Loucy (cell line): ENCODE results near the gene CEP55.
"Not testable (repeated sequence)": the region's sequence is repeated elsewhere in the genome, so short reads cannot be mapped to it uniquely, and the experiment has no call there.

Experiments used
- H2AFZ ChIP-seq: fragments of 200-600 bp; sonication (generic); 2 replicates; pipeline ENCODE4 v1.6.0; 2016; ENCODE audit warnings: antibody characterized with exemption, mild to moderate bottlenecking, low read length, moderate library complexity
- H3F3A ChIP-seq: fragments of 200-600 bp; 2 replicates; pipeline ENCODE4 v1.6.0; 2016; ENCODE audit warnings: antibody characterized with exemption, low read depth, mild to moderate bottlenecking
- H3K27me3 ChIP-seq: fragments of 200-600 bp; sonication (generic); 2 replicates; pipeline ENCODE4 v1.6.1; 2014; ENCODE audit warnings: low read length, mild to moderate bottlenecking; ENCODE audit not compliant: insufficient read depth, poor library complexity, severe bottlenecking
- H3K36me3 ChIP-seq: fragments of 200-600 bp; sonication (generic); 2 replicates; pipeline ENCODE4 v1.6.1; 2016; ENCODE audit warnings: low read length; ENCODE audit not compliant: insufficient read depth
- H3K4me1 ChIP-seq: fragments of 200-600 bp; sonication (generic); 2 replicates; pipeline ENCODE4 v1.5.1; 2014; ENCODE audit warnings: low read length, mild to moderate bottlenecking; ENCODE audit not compliant: insufficient read depth, poor library complexity, severe bottlenecking
- H3K4me2 ChIP-seq: fragments of 200-600 bp; sonication (generic); 2 replicates; pipeline ENCODE4 v1.6.0; 2014; ENCODE audit warnings: antibody characterized with exemption, low read length, low read depth, mild to moderate bottlenecking; ENCODE audit not compliant: poor library complexity, severe bottlenecking
- H3K4me3 ChIP-seq: fragments of 200-600 bp; sonication (generic); 2 replicates; pipeline ENCODE4 v1.5.1; 2014; ENCODE audit warnings: low read length, mild to moderate bottlenecking, mixed read lengths; ENCODE audit not compliant: poor library complexity, severe bottlenecking
- H3K79me2 ChIP-seq: fragments of 200-600 bp; sonication (generic); 2 replicates; pipeline ENCODE4 v1.6.1; 2014; ENCODE audit warnings: low read length; ENCODE audit not compliant: insufficient read depth
- H3K9ac ChIP-seq: fragments of 200-600 bp; sonication (generic); 2 replicates; pipeline ENCODE4 v1.6.0; 2014; ENCODE audit warnings: mild to moderate bottlenecking, low read depth, low read length, moderate library complexity; ENCODE audit not compliant: poor library complexity, severe bottlenecking
- H3K9me2 ChIP-seq: fragments of 200-600 bp; sonication (generic); replicated peaks from 2 replicates; pipeline ENCODE4 v1.6.1; 2016; ENCODE audit warnings: low read depth, low read length, mixed read lengths
- H3K9me3 ChIP-seq: fragments of 200-600 bp; sonication (generic); 2 replicates; pipeline ENCODE4 v1.6.1; 2014; ENCODE audit warnings: mild to moderate bottlenecking, antibody characterized with exemption, low read length, low read depth; ENCODE audit not compliant: insufficient read depth
- H4K20me1 ChIP-seq: fragments of 200-600 bp; sonication (generic); 2 replicates; pipeline ENCODE4 v1.6.0; 2014; ENCODE audit warnings: antibody characterized with exemption, low read length, mild to moderate bottlenecking; ENCODE audit not compliant: insufficient read depth, poor library complexity, severe bottlenecking
- CTCF ChIP-seq: fragments of 200-600 bp; sonication (generic); conservative IDR thresholded peaks from 2 replicates; pipeline ENCODE4 v1.5.1; 2014; ENCODE audit warnings: mild to moderate bottlenecking, antibody characterized with exemption, low read length
- EZH2phosphoT487 ChIP-seq: fragments of 200-600 bp; IDR thresholded peaks from 2 replicates; pipeline ENCODE4 v1.6.1; 2018; ENCODE audit warnings: antibody characterized with exemption, mild to moderate bottlenecking, moderate library complexity, borderline replicate concordance

The CEP55 gene

GRCh38 chr10:93541402-93542357 lies 45.3 kb downstream of the CEP55 start:
- no peaks in the 10 kb centered on the region for H3K36me3 ChIP-seq
- no peaks in the 10 kb centered on the region for H3F3A ChIP-seq
- no peaks in the 10 kb centered on the region for H3K9me2 ChIP-seq
- H4K20me1 ChIP-seq = no peaks in the 10 kb centered on the region
- H3K27me3 ChIP-seq = no peaks in the 10 kb centered on the region
- H3K4me3 ChIP-seq = no peak overlapping the region
- H3K9ac ChIP-seq = no peak overlapping the region
- no peaks in the 10 kb centered on the region for H3K79me2 ChIP-seq
- TF ChIP-seq CTCF (peak; percentile 74), EZH2phosphoT487 (no peak)
- H3K9me3 ChIP-seq = no peaks in the 10 kb centered on the region
- no peak overlapping the region for H2AFZ ChIP-seq
- H3K4me2 ChIP-seq = no peak overlapping the region
- H3K4me1 ChIP-seq = no peaks in the 10 kb centered on the region

- no peaks in the 10 kb centered on the region for H3K9me3 ChIP-seq
- H3K9me2 ChIP-seq = no peaks in the 10 kb centered on the region
- no peak overlapping the region for H3K4me2 ChIP-seq
- H4K20me1 ChIP-seq = no peaks in the 10 kb centered on the region
- no peaks in the 10 kb centered on the region for H3K27me3 ChIP-seq
- no peaks in the 10 kb centered on the region for H3F3A ChIP-seq
- no peaks in the 10 kb centered on the region for H3K79me2 ChIP-seq
- H3K36me3 ChIP-seq = no peaks in the 10 kb centered on the region
- no peak overlapping the region for H2AFZ ChIP-seq
- H3K4me1 ChIP-seq = no peaks in the 10 kb centered on the region
- TF ChIP-seq EZH2phosphoT487 (no peak), CTCF (no peak; the same call in 1 of the 2 replicates)
- H3K9ac ChIP-seq = no peak overlapping the region
- H3K4me3 ChIP-seq = no peak overlapping the region
Measured at GRCh38 chr10:93542358-93542791, 46.0 kb downstream of the CEP55 start.

DNA sequence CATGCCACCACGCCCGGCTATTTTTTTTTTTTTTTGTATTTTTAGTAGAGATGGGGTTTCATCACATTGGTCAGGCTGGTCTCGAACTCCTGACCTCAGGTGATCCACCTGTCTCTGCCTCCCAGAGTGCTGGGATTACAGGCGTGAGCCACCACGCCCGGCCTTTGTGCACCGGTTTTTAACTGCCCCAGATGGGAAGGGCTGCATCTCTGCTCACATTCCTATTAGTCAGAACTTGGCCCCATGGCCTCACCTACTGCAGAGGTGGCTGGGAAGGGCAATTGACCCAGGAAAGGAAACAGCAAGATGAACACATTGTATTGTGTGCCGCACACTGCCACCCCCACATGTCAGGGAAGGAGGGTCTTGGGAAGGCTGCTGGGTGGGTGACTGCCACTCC lies 50.6 kb downstream of the CEP55 start:
- H3K36me3 ChIP-seq = not testable (repeated sequence)

More for the DNA sequence above, 50.6 kb downstream of the CEP55 start:
- not testable (repeated sequence) for H3K9me3 ChIP-seq, H3K27me3 ChIP-seq, H4K20me1 ChIP-seq, H3K79me2 ChIP-seq, H3K4me1 ChIP-seq, H3K9ac ChIP-seq, H3K4me2 ChIP-seq, H3F3A ChIP-seq, H3K9me2 ChIP-seq, H2AFZ ChIP-seq, H3K4me3 ChIP-seq
